DND-41 (cell line): ENCODE data around the gene ARHGAP5.

Experiments
- ATAC-seq: fragments of 200-7000 bp; cut with Tn5 transposase; 3 replicates; pipeline ENCODE4 v1.9.1; 2021; ENCODE audit warnings: low read depth; ENCODE audit not compliant: insufficient read depth
- DNase-seq: peaks from one replicate; pipeline ENCODE4 v3.0.0-alpha.2; 2020
- H2AFZ ChIP-seq: 2 replicates; pipeline ENCODE4 v1.6.0; 2012; ENCODE audit warnings: low read depth, low read length
- H3K27ac ChIP-seq: 2 replicates; pipeline ENCODE4 v1.5.1; 2012; ENCODE audit warnings: low read length, inconsistent platforms
- H3K27me3 ChIP-seq: fragments of 200-600 bp; sonication (generic); 2 replicates; pipeline ENCODE4 v1.6.0; 2012; ENCODE audit warnings: low read length, mild to moderate bottlenecking, inconsistent platforms; ENCODE audit not compliant: insufficient read depth, poor library complexity
- H3K36me3 ChIP-seq: 2 replicates; pipeline ENCODE4 v1.5.1; 2012; ENCODE audit warnings: low read length, inconsistent platforms; ENCODE audit not compliant: insufficient read depth
- H3K4me1 ChIP-seq: 2 replicates; pipeline ENCODE4 v1.5.1; 2012; ENCODE audit warnings: mild to moderate bottlenecking, low read length; ENCODE audit not compliant: insufficient read depth
- H3K4me2 ChIP-seq: 2 replicates; pipeline ENCODE4 v1.6.0; 2012; ENCODE audit warnings: mild to moderate bottlenecking, moderate library complexity, low read length, inconsistent platforms; ENCODE audit not compliant: insufficient read depth
- H3K4me3 ChIP-seq, 2 experiments: fragments of 200-600 bp in 1 of 2; shearing (Covaris generic) in 1 of 2; 2 replicates each; pipeline ENCODE4 v1.5.1; 2012 to 2016; ENCODE audit warnings: inconsistent platforms in 2 of 2, low read length in 2 of 2, mild to moderate bottlenecking in 2 of 2, low read depth in 1 of 2, moderate library complexity in 1 of 2
- H3K79me2 ChIP-seq: 2 replicates; pipeline ENCODE4 v1.6.0; 2012; ENCODE audit warnings: low read length, inconsistent platforms; ENCODE audit not compliant: insufficient read depth
- H3K9ac ChIP-seq: 2 replicates; pipeline ENCODE4 v1.6.0; 2012; ENCODE audit warnings: low read depth, mild to moderate bottlenecking, inconsistent platforms, low read length, moderate library complexity
- H3K9me3 ChIP-seq: 2 replicates; pipeline ENCODE4 v1.5.1; 2012; ENCODE audit warnings: low read length, moderate library complexity, mild to moderate bottlenecking, inconsistent platforms; ENCODE audit not compliant: insufficient read depth, severe bottlenecking
- H4K20me1 ChIP-seq: 2 replicates; pipeline ENCODE4 v1.6.0; 2012; ENCODE audit warnings: low read length; ENCODE audit not compliant: insufficient read depth
- CTCF ChIP-seq: IDR thresholded peaks from 2 replicates; pipeline ENCODE4 v1.5.1; 2012; ENCODE audit warnings: borderline replicate concordance, low read length, moderate library complexity, mild to moderate bottlenecking; ENCODE audit not compliant: poor library complexity, severe bottlenecking; ENCODE audit errors: extremely low read depth
- EZH2 ChIP-seq: IDR thresholded peaks from 3 replicates; pipeline ENCODE4 v1.6.1; 2012; ENCODE audit warnings: borderline replicate concordance, low read depth, mild to moderate bottlenecking, moderate library complexity, low read length, inconsistent platforms; ENCODE audit not compliant: severe bottlenecking

ARHGAP5 gene

DNA sequence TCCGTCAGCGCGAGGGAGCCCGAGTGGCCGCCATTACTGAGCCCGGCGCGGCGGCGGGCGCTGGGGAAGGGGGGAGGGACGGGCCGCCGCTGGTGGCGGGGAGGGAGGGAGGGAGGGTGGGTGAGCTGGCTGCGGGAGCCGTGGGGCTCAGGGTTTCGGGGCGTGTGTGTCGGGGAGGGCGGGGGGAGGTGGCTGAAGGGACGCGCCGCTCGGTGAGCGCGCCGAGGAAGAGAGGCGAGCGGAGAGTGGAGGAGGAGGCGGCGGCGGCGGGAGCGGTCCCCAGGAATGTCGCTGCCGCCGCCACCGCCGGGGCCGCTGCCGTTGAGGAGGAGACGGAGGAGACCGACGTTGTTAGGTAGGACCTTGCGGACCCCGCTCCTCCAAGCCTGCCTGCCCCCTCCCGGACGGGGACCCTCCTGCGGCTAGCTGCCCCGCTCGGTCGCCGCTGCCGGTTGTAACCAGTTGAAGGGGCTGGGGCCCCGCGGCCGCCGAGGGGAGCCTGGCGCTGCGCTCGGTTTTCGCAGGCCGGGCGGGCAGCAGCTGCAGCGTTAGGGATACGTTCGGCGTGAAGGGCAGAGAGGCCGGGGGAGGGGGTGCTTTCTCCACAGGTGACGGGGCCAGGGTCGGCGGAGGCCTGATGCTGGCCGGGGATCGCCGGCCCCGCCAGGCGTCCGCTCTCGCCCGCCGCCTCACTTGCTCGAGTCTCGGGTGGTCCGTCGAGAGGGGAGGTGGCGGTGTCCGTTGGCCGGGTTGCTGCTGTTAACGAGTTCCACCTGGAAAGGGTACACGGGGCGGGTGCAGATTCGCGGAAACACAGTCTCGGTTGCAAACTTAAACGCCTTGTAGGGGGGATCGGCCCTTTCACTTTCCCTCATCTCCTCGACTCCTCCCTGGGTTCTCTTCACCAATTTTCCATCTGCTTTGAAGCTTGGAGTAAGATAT is at the start of gene ARHGAP5:
TSS of gene ARHGAP5 (plus strand) at position 224 of the 942 bp plus-strand sequence. CDS start 13,366 bp downstream, outside the sequence.
- Histone ChIP-seq H3K79me2 (peaks cover 51% of the 10 kb centered on the region), H4K20me1 (peaks cover 21% of the 10 kb centered on the region; the same call in 1 of the 2 replicates), H3K4me3 (peak within 1 kb of the TSS; percentile 91 to 95), H2AFZ (peak within 1 kb of the TSS; percentile 99), H3K9me3 (no peaks in the 10 kb centered on the region), H3K4me2 (peak within 1 kb of the TSS; percentile 86), H3K4me1 (peaks cover 33% of the 10 kb centered on the region), H3K9ac (peak within 1 kb of the TSS; percentile 94), H3K27me3 (peaks cover 4% of the 10 kb centered on the region), H3K36me3 (no peaks in the 10 kb centered on the region; the same call in 1 of the 2 replicates), H3K27ac (peak within 1 kb of the TSS; percentile 86)
- DNase-seq (peak; percentile 59), ATAC-seq (peak; percentile 38)
- no peak for TF ChIP-seq EZH2
- peak; percentile 22 for TF ChIP-seq CTCF

DNA sequence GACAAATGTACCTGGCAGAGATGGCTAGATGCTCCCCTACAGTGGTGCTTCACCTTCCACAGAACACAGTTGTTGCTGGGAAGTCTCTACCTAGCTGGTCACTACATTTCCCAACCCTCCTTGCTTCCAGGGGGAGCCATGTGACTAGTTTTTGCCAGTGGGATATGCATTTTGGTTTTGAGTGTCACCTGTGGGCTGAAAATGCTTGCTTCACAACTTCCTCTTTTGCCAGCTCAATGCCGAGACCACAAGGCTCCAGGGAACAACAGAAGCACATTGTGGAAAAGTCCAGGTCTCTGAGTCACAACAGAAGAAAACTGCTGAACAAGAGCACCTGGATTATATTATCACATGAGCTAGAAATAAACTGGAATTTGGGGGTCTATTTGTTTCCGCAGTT is 48.5 kb upstream of the ARHGAP5 start:
- Histone ChIP-seq H4K20me1 (no peaks in the 10 kb centered on the region), H3K4me3 (no peak overlapping the region), H3K36me3 (no peaks in the 10 kb centered on the region), H3K27ac (no peak overlapping the region), H3K4me2 (no peak overlapping the region), H2AFZ (no peak overlapping the region), H3K27me3 (no peaks in the 10 kb centered on the region), H3K9ac (no peak overlapping the region), H3K9me3 (no peaks in the 10 kb centered on the region), H3K79me2 (no peaks in the 10 kb centered on the region), H3K4me1 (no peaks in the 10 kb centered on the region)
- ATAC-seq = no peak
- no peak for DNase-seq
- TF ChIP-seq CTCF (no peak), EZH2 (no peak)

GRCh38 chr14:32033543-32033942 is 43.6 kb upstream of the ARHGAP5 start:
- H3K9me3 ChIP-seq = no peaks in the 10 kb centered on the region
- no peaks in the 10 kb centered on the region for H3K36me3 ChIP-seq
- H3K27me3 ChIP-seq = peaks cover 3% of the 10 kb centered on the region
- no peak overlapping the region for H3K4me2 ChIP-seq
- no peak overlapping the region for H3K4me3 ChIP-seq
- H2AFZ ChIP-seq = no peak overlapping the region
- TF ChIP-seq EZH2 = no peak
- TF ChIP-seq CTCF = no peak
- H3K4me1 ChIP-seq = no peaks in the 10 kb centered on the region
- H3K27ac ChIP-seq = no peak overlapping the region
- no peaks in the 10 kb centered on the region for H3K79me2 ChIP-seq
- ATAC-seq (no peak), DNase-seq (no peak)
- no peaks in the 10 kb centered on the region for H4K20me1 ChIP-seq
- H3K9ac ChIP-seq = no peak overlapping the region
